Measurements from ENCODE around the gene GAB2.

DNA sequence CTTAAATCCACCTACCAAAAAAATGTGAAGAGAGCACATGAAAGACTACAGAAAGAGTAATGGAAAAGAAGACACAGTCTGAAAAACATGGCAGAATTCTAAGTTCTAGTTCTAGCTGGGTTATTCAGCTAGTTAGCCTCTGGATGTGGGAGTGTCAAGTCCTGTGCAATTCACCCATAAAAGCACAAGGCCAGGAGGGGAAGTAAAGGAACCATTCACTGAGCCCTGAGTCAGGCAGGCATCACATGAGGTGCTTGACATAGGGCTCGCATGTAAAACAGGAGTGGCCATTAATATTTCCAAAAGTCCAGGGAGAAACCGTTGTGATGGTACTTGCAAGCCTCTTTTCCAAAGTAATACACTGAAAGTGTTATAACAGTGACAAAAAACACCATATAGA is 103.7 kb downstream of the GAB2 start:
- TF ChIP-seq CTCF (IDR thresholded peaks at IDR 0.05) (no peak), POLR2A (IDR thresholded peaks at IDR 0.05) (no peak)

Measured in stomach (tissue), 4 donors.